ENCODE results near the gene NDE1. TPM values are rescaled to one million over a fixed set of nuclear protein-coding genes. Genes with fewer than 3 reads are reported as not detected.

The NDE1 gene
- total and polyA plus RNA-seq, 4 donors, result 2.5 to 17.3 (median 4.4) TPM

DNA sequence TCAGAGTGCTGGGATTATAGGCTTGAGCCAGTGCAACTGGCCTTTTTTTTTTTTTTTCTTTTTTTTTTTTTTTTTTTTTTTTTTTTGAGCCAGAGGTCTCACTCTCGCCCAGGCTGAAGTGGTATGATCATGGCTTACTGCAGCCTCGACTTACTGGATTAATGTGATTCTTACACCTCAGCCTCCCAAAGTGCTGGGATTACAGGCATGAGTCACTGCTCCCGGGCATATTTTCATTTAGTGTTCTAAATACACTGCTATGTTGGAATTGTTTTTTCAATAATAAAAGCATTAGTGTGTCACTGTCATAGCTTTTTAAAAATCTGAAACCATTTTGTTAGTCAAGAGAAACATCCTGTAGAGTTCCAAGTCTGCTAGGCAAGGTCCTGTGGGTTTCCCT lies 40.3 kb downstream of the NDE1 start:
- DNase-seq (ENCODE audit: low spot score), result no peak
- TF ChIP-seq, protein P1, sequence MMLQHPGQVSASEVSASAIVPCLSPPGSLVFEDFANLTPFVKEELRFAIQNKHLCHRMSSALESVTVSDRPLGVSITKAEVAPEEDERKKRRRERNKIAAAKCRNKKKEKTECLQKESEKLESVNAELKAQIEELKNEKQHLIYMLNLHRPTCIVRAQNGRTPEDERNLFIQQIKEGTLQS (IDR thresholded peaks at IDR 0.05), result no peak
- TF ChIP-seq NR2F2 (IDR thresholded peaks at IDR 0.05) (no peak), GABPA (IDR thresholded peaks at IDR 0.05 in 1 of 2, conservative IDR thresholded peaks at IDR 0.05 in 1 of 2) (no peak), HNF4A (conservative IDR thresholded peaks at IDR 0.05) (no peak), MAX (IDR thresholded peaks at IDR 0.05) (no peak), YY1 (IDR thresholded peaks at IDR 0.05) (no peak), JUND (IDR thresholded peaks at IDR 0.05) (no peak), FOXA1 (IDR thresholded peaks at IDR 0.05) (no peak), FOXA2 (IDR thresholded peaks at IDR 0.05) (no peak), ZBTB33 (IDR thresholded peaks at IDR 0.05) (no peak), HNF4G (IDR thresholded peaks at IDR 0.05) (no peak), REST (IDR thresholded peaks at IDR 0.05) (no peak), TAF1 (conservative IDR thresholded peaks at IDR 0.05) (no peak), EGR1 (IDR thresholded peaks at IDR 0.05; ENCODE audit: low read depth in 2 of 2) (no peak), RAD21 (IDR thresholded peaks at IDR 0.05) (no peak), RXRA (IDR thresholded peaks at IDR 0.05) (no peak), SP1 (IDR thresholded peaks at IDR 0.05) (no peak)
- TF ChIP-seq, protein P2, sequence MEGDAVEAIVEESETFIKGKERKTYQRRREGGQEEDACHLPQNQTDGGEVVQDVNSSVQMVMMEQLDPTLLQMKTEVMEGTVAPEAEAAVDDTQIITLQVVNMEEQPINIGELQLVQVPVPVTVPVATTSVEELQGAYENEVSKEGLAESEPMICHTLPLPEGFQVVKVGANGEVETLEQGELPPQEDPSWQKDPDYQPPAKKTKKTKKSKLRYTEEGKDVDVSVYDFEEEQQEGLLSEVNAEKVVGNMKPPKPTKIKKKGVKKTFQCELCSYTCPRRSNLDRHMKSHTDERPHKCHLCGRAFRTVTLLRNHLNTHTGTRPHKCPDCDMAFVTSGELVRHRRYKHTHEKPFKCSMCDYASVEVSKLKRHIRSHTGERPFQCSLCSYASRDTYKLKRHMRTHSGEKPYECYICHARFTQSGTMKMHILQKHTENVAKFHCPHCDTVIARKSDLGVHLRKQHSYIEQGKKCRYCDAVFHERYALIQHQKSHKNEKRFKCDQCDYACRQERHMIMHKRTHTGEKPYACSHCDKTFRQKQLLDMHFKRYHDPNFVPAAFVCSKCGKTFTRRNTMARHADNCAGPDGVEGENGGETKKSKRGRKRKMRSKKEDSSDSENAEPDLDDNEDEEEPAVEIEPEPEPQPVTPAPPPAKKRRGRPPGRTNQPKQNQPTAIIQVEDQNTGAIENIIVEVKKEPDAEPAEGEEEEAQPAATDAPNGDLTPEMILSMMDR (IDR thresholded peaks at IDR 0.05; ENCODE audit: low read depth, low read length, missing input control), result no peak
- H3K9me3 ChIP-seq (ENCODE audit: control insufficient read depth in 4 of 4, low read length in 3 of 4), result no peaks in the 10 kb centered on the region
- H3K4me1 ChIP-seq (ENCODE audit: control insufficient read depth in 4 of 4, insufficient read depth in 4 of 4, low read length in 3 of 4), result no peaks in the 10 kb centered on the region
- no peaks in the 10 kb centered on the region for H3K27me3 ChIP-seq (ENCODE audit: control insufficient read depth in 4 of 4, insufficient read depth in 4 of 4, low read length in 3 of 4)
- no peak overlapping the region for H3K4me3 ChIP-seq (ENCODE audit: low read depth in 1 of 3, low read length in 3 of 3)
- H3K36me3 ChIP-seq (ENCODE audit: control insufficient read depth in 4 of 4, insufficient read depth in 3 of 4, low read depth in 1 of 4, low read length in 3 of 4), result peaks cover 5 to 24% (median 11%) of the 10 kb centered on the region in 4 donors
- 91% methylated on average over 3 of the region's 3 CpGs for WGBS
- no peak overlapping the region for H3K9ac ChIP-seq (ENCODE audit: low read depth in 1 of 2, low read length in 2 of 2)
- no peak overlapping the region for H3K27ac ChIP-seq (ENCODE audit: low read depth in 1 of 2, low read length in 2 of 2)

Data from liver (tissue), 9 donors.